Stimulated activated naive CD4-positive, alpha-beta T cell (primary cell): ENCODE measurements around the gene ZNF600.
"Not testable (repeated sequence)": the region's sequence is repeated elsewhere in the genome, so short reads cannot be mapped to it uniquely, and the experiment has no call there.

Experiments
- DNase-seq, 6 experiments: peaks; one replicate each; lab custom pipeline; 2025; lab: John Stamatoyannopoulos, UW

ZNF600 gene

GRCh38 chr19:52786464-52787354, at the start of gene ZNF600:
TSS of gene ZNF600 (minus strand) at chr19:52786791. CDS start at chr19:52778888, 7,903 bp downstream.
- peak; percentile 15 to 66 (median 52) for DNase-seq

GRCh38 chr19:52834289-52834688, 47.7 kb upstream of the ZNF600 start:
- DNase-seq, result not testable (repeated sequence)

GRCh38 chr19:52833541-52833940, 47.0 kb upstream of the ZNF600 start:
- DNase-seq, result not testable (repeated sequence)

DNA sequence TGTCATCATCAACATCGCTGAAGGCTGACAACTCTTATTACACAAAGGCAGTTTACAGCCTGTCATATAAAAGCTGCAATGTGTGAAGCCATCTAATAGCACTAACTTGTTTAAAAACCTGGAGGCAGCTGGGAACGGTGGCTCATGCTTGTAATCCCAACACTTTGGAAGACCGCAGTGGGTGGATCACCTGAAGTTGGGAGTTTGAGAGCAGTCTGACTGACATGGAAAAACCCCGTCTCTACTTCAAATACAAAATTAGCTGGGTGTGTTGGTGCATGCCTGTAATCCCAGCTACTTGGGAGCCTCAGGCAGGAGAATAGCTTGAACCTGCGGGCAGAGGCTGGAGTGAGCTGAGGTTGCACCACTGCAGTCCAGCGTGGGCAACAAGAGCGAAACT, 43.3 kb upstream of the ZNF600 start:
- DNase-seq, result not testable (repeated sequence)

- DNase-seq, result no peak
Measured at GRCh38 chr19:52825765-52826164, 39.2 kb upstream of the ZNF600 start.

GRCh38 chr19:52823676-52824075, 37.1 kb upstream of the ZNF600 start:
- no peak for DNase-seq

GRCh38 chr19:52821204-52821960, 34.8 kb upstream of the ZNF600 start, which contains the start of gene ZNF28:
TSS of gene ZNF28 (minus strand) at chr19:52821633. CDS start at chr19:52817958, 3,675 bp downstream.
- peak; percentile 34 to 64 (median 42) for DNase-seq

- DNase-seq, result peak in 2 of 6 experiments; percentile 16 to 27
Measured at GRCh38 chr19:52820472-52821203, 34.0 kb upstream of the ZNF600 start.

GRCh38 chr19:52809801-52810200, 23.2 kb upstream of the ZNF600 start:
- DNase-seq, result no peak

DNA sequence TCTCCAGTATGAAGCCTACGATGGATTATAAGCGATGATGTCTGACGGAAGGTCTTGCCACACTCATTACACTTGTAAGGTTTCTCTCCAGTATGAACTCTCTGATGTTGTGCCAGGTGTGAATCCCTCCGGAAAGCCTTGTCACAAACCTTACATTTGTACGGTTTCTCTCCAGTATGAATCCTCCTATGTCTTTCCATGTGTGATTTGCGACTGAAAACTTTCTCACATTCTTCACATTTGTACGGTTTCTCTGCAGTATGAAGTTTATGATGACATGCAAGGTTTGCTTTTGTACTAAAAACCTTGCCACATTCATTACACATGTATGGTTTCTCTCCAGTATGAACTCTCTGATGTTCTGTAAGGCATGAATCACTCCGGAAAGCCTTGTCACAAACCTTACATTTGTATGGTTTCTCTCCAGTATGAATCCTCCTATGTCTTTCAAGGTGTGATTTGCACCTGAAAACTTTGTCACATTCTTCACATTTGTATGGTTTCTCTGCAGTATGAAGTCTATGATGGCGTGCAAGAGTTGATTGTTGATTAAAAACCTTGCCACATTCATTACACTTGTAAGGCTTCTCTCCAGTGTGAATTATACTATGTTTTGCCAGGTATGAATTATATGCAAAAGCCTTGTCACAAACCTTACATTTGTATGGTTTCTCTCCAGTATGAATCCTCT, 13.5 kb upstream of the ZNF600 start:
- DNase-seq, result not testable (repeated sequence)

DNA sequence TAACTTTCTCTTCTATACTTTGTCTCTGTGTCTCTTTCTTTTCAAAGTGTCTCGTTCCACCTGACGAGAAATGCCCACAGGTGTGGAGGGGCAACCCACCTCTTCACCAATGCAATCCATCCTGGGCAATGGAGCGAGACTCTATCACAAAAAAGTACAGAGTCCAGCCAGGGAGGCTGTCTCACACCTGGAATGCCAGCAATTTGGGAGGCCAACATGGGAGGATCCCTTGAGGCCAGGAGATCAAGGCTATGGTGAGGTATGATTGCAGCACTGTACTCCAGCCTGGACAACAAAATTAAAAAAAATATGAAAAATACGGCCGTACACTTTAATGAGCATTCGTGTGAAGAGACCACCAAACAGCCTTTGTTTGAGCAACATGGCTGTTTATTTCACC, 2.8 kb upstream of the ZNF600 start:
- no peak for DNase-seq

- DNase-seq, result peak in 1 of 6 experiments; percentile 21
Measured at GRCh38 chr19:52786078-52786463, 520 bp downstream of the ZNF600 start.

DNA sequence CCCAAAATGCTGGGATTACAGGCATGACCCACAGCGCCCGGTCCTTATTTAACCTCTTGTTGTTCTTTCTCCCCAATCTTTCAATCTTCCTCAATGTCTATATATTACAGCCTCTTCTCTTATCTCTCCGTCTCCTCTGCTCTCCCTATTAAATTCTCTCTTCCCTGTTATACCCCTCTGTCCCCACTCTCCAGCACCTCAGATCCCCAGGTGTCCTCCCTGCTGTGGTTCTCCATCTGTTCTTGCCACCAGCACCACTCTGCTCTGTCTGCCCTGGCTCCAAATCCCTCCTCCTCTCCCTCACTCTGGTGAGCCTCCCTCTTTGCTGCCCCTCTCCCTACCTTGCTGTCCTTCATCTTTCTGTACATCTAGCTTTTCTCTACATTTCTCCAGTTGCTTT, 1.1 kb downstream of the ZNF600 start:
- no peak for DNase-seq

DNA sequence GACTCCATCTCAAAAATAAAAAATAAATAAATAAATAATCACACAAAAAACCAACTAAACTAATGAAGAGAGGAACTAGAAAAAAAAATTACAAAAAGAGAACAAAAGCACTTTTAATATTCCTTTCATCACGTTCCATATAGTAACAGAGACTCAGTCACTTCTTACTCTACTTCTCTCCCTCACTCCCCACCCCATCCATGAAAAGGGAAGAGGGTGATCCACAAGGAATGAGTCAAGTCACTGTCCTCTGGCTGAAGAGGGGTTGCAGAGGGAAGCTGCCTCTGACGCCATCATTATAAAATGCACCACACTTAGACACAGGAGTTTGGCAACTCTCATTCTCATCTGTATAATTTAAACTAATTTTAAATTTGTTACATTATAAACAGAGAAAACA, 3.7 kb downstream of the ZNF600 start:
- not testable (repeated sequence) for DNase-seq

- DNase-seq, result no peak
Measured at GRCh38 chr19:52778811-52779210, 7.8 kb downstream of the ZNF600 start.

DNA sequence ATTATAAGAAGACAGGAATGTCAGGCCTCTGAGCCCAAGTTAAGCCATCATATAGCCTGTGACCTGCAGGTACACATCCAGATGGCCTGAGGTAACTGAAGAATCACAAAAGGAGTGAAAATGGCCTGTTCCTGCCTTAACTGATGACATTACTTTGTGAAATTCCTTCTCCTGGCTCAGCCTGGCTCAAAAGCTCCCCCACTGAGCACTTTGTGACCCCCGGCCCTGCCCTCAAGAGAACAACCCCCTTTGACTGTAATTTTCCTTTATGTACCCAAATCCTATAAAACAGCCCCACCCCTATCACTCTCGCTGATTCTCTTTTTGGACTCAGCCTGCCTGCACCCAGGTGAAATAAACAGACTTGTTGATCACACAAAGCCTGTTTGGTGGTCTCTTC, 30.1 kb downstream of the ZNF600 start:
- DNase-seq, result not testable (repeated sequence)

GRCh38 chr19:52749780-52750179, 36.8 kb downstream of the ZNF600 start:
- DNase-seq, result no peak

- DNase-seq, result peak in 2 of 6 experiments; percentile 20 to 37
Measured at GRCh38 chr19:52748336-52748950, 38.1 kb downstream of the ZNF600 start.

DNA sequence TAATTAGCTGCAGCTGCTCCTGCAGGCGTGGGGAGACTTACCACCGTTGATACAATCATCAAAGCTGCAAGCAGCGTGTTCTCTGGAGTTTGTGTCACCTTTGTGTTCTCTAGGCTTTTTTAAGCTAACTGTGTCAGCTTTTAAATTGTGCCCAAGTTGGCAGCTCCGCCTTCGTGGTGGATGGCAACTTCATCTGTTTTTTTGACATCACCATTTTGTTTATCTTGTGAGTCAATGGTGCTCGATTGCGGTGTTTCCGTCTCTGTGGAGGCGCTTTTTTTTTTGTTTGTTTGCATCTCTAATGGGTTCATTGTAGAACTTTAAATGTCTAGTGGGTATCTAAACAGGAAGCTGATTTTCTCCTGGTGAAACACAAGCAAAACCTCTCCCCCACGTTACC, 40.7 kb downstream of the ZNF600 start:
- peak in 1 of 6 experiments; percentile 10 for DNase-seq

GRCh38 chr19:52743091-52743490, 43.5 kb downstream of the ZNF600 start:
- DNase-seq, result no peak

GRCh38 chr19:52742516-52742915, 44.1 kb downstream of the ZNF600 start:
- no peak for DNase-seq
